ENCODE results near the gene NHLRC2.
"Not testable (repeated sequence)": the region's sequence is repeated elsewhere in the genome, so short reads cannot be mapped to it uniquely, and the experiment has no call there.

NHLRC2 gene

DNA sequence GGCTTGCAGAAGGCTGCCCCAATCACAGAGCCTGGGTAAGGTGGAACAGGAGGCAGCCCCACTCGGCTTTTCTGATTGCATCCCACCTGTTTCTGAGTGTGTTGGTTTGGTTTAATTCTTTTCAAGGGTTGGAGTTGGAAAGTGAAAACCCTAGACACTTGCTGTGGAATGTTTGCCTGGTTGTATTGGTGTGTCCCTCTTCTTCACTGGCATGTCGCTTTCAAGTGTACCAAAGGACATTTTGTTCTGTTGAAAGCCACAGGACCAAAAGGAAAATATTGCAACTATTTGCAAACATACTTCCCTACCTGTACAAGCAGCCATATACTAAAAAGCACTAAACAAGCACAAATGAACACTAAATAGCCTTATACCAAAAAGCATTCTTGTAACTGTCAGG is 60.5 kb downstream of the NHLRC2 start:
- no peak for DNase-seq

GRCh38 chr10:113915540-113915939 is 61.1 kb downstream of the NHLRC2 start:
- DNase-seq: no peak

- DNase-seq: no peak
These were observed 61.6 kb downstream of the NHLRC2 start for GRCh38 chr10:113916053-113916452.

DNA sequence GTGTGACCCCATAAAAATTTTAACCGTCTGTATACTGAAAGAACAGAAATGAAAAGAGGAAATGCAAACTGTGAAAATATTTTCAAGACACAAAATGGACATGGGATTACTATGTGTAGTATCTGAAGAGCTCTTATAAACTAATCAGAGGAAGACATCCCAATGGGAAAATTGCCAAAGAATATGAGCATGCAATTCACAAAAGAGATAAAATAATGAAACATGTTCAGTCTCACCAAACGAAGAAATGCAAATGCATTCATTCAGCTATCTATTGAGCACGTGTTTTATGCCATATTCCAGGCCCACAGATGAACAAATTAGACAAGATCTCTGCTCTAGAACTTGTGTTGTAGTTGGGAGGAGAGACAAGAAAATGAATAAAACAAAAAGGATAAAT is 63.2 kb downstream of the NHLRC2 start:
- DNase-seq: no peak

DNA sequence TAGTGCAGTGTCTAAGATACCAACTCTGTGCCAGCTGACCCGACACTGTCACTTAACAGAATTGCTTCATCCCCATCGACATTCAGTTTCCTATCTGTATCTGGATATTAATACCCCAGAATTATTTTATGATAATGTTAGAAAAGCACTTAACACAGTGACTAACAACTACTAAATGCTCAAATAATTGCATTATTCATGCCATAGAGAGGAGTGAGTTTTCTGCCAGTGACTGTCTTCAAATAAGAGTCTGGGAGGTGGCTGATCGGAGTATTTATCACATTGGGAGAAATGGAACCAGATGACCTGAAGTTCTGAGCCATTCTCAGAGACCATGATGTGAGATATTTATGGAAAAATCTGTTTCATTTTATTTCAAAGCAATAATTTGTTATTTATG is 65.7 kb downstream of the NHLRC2 start:
- no peak for DNase-seq

GRCh38 chr10:113920875-113921274 is 66.4 kb downstream of the NHLRC2 start:
- DNase-seq: no peak

GRCh38 chr10:113921561-113922370 is 67.3 kb downstream of the NHLRC2 start:
- DNase-seq: no peak

- no peak for DNase-seq
These were observed 68.5 kb downstream of the NHLRC2 start for GRCh38 chr10:113922787-113923570.

GRCh38 chr10:113924186-113924585 is 69.7 kb downstream of the NHLRC2 start:
- no peak for DNase-seq

- DNase-seq: no peak
These were observed 70.2 kb downstream of the NHLRC2 start for GRCh38 chr10:113924664-113925063.

GRCh38 chr10:113927440-113927839 is 73.0 kb downstream of the NHLRC2 start:
- DNase-seq: no peak

DNA sequence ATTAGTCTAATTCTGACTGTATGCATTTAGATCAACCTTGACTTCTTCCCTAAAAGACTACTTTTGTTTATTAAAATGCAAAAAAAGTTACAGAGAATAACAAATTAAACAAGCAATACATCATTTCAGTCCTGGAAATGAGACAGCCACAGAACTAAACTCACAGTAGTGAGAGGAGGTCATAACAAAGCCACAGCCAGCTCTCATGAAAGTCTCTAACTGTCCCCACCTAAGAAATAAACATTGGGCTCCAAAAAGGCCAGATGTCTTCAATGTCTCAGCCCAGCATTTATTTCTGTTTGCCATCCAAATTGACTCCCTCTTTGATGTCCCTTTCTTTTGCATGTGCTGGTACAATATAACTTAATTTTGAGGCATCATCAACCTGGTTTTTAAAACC is 74.4 kb downstream of the NHLRC2 start:
- no peak for DNase-seq

DNA sequence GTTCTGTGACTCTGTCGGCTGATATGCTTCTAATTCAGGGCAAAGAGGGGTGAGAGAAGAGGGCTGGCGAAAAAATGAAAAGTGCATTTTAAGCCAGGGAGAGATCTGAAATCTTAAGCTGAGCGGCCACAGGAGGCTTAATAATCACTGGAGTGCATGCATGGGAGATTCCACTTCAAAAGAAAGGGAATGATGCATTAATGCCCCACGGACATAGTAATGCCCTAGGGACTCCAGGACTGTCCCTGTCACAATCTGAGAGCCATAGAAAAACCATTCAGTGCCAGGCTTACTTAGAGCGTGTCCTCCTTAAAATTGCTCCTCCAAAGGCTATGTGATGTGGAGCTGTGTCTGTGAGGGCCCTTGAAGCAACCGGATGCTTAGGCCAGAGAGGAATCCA is 75.1 kb downstream of the NHLRC2 start:
- no peak for DNase-seq

DNA sequence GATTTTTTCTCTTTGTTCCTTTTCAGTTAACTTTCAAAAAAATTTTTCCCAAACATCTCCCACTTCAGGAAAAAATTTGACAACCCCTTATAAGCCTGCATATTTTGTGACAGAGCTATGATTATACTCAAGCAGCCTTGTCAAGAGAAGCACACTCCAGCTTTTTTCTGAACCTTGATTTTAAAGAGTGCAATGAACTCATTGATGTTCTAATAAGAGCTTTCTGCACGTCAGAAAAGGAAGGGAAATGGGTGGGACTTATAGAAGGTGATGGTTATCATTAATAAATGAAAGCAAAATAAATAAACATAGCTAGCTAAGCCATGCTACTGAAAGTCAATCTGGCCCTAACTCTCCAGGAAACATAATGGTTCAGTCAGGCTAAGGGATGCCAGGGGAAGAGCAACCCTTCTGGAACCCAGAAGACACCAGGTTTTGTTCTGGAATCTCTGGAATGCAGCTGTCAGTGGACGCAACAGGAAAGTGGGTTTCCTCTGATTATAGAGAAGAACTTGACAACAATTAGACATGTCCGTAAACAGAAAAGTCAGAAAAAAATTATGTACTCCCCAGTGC is 76.1 kb downstream of the NHLRC2 start:
- DNase-seq: no peak

DNA sequence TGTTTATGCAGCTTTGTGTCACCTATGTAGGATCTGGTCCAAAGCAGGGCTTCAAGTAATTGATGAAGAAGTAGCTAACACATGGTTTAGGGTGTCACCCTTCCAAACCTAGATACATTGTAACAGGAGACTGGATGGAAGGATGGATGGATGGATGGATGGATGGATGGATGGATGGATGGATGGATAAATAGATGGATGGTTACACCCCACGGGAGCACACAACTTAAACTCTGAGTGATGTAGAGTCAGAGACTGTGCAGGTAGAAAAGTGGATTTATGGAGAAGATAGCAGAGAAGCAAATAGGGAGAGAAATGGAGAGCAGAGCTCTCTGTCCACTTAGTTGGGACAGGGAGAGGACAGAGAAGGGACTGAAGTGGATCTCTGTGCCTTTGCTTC is 78.4 kb downstream of the NHLRC2 start:
- no peak for DNase-seq

GRCh38 chr10:113933894-113934532 is 79.6 kb downstream of the NHLRC2 start:
- DNase-seq: no peak

GRCh38 chr10:113937258-113937657 is 82.8 kb downstream of the NHLRC2 start:
- no peak for DNase-seq

GRCh38 chr10:113937756-113938155 is 83.3 kb downstream of the NHLRC2 start:
- DNase-seq: no peak

GRCh38 chr10:113939212-113939860 is 84.9 kb downstream of the NHLRC2 start:
- no peak for DNase-seq

GRCh38 chr10:113941140-113941539 is 86.7 kb downstream of the NHLRC2 start:
- no peak for DNase-seq

DNA sequence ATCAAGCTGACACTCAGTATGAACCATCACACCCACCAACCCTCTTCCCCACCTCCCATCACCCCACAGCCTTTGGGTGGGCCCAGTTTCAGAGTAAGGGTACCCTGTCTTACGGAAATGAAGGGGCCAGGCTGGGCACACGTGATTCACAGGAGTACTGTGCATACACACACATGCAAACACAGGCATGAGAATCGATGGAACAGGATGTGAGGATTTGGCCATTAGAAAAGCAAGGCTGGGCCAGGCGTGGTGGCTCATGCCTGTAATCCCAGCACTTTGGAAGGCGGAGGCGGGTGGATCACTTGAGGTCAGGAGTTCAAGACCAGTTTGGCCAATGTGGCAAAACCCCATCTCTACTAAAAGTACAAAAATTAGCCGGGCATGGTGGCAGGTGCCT is 88.7 kb downstream of the NHLRC2 start:
- DNase-seq: not testable (repeated sequence)

DNA sequence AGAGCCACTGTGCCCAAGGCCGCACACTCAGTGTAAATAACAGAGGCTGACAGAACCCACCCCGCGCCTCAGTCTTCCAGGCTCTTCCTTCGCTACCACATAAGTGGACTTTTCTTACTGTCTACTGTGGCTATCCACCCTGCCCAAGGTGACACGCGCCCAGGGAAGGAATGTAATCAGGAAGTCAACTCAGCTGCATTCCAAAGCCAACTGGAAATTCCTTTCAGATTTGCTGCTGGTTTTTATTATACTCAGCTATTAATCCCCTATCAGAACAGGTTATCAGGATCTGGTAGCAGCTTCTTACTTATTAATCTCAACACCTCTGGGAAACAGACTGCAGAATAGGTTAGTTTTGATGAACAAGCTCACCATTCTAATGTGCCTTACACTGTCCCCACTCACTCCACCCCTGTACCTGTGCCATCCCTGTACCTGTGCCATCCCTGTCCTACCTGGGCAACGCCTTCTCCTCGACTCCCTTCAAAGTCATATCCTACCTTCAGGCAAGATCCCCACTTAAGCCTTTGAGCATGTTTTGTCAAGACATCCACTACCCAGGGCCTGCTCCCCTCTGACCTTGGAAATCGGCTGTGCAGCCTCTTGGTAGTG is 90.7 kb downstream of the NHLRC2 start:
- DNase-seq: no peak

Data from NCI-H2081 (cell line).